ENCODE measurements around the gene CAMKV. TPM values are rescaled to one million over a fixed set of nuclear protein-coding genes. Genes with fewer than 3 reads are reported as not detected.

CAMKV gene
- total and polyA plus RNA-seq, 10 of the 15 experiments (the other 5 are each of a cell fraction or from before 2014, with no cell fraction given), result 0.06 to 0.20 TPM; not detected in 8

GRCh38 chr3:49911124-49911420, 41.4 kb upstream of the CAMKV start:
- no peak for TF ChIP-seq RELA (IDR thresholded peaks at IDR 0.05; ENCODE audit: borderline replicate concordance, partially characterized antibody)
- TF ChIP-seq BCL11A (IDR thresholded peaks at IDR 0.05; ENCODE audit: low read depth, low read length), result no peak
- FAIRE-seq, result no peak
- Histone ChIP-seq H3K4me1 (ENCODE audit: control insufficient read depth, insufficient read depth, low read length) (peaks cover under 1% of the 10 kb centered on the region), H3K79me2 (ENCODE audit: control insufficient read depth, insufficient read depth, low read length) (no peaks in the 10 kb centered on the region), H3K27ac (ENCODE audit: control insufficient read depth, insufficient read depth) (no peak overlapping the region), H4K20me1 (ENCODE audit: control insufficient read depth, insufficient read depth) (no peaks in the 10 kb centered on the region), H3K36me3 (ENCODE audit: control insufficient read depth in 2 of 2, insufficient read depth in 2 of 2, low read length in 1 of 2) (peaks cover 0 to 2% of the 10 kb centered on the region in 2 experiments; a peak in 2 of 4 replicates), H3K9ac (ENCODE audit: control insufficient read depth, insufficient read depth, low read length) (no peak overlapping the region), H3K9me3 (replicated peaks; ENCODE audit: control insufficient read depth, insufficient read depth, low read length) (no peaks in the 10 kb centered on the region), H3K4me3 (no peak overlapping the region), H3K27me3 (replicated peaks in 1 of 2; ENCODE audit: control insufficient read depth in 2 of 2, insufficient read depth in 2 of 2, low read length in 1 of 2) (no peaks in the 10 kb centered on the region), H2AFZ (ENCODE audit: control insufficient read depth, low read depth, low read length) (no peak overlapping the region), H3K4me2 (ENCODE audit: control insufficient read depth, insufficient read depth) (no peak overlapping the region)
- CTCF ChIA-PET, result interaction anchor here (0.6 to 8.4 kb wide), 3 partner anchors 9 to 108 kb away, joined by 3 to 59 read pairs (median 6); partner anchors contain the start of genes INKA1 and MON1A
- DNase-seq (ENCODE audit: low read depth, low spot score), result no peak
- in situ Hi-C loops (cut with MboI) (no loop called here), intact Hi-C loops (cut with micrococcal nuclease; ENCODE audit: unreplicated experiment) (no loop called here)
- no TSS peak for BruUV-seq (replicated peaks)
- ATAC-seq, result no peak
- RAD21 ChIA-PET (ENCODE audit: unreplicated experiment), result interaction anchor here (1.1 kb wide), 1 partner anchor 10 kb away, joined by 3 read pairs; no protein-coding TSS in a partner anchor
- SMC1A ChIA-PET (ENCODE audit: uncharacterized antibody, unreplicated experiment), result interaction anchor here (1.0 kb wide), 1 partner anchor 108 kb away, joined by 3 read pairs; the partner anchor contains the start of gene INKA1
- POLR2A ChIA-PET, result interaction anchor here (1.0 kb wide), 1 partner anchor 8 kb away, joined by 4 read pairs; no protein-coding TSS in a partner anchor
- 100% methylated on average over 2 of the region's 2 CpGs for WGBS (ENCODE audit: insufficient coverage, insufficient replicate concordance, low lambda C conversion rate, missing lambda C conversion rate)

GRCh38 chr3:49910409-49911123, 40.9 kb upstream of the CAMKV start:
- POLR2A ChIA-PET, result interaction anchor here (1.0 kb wide), 1 partner anchor 8 kb away, joined by 4 read pairs; no protein-coding TSS in a partner anchor
- H3K4me2 ChIP-seq (ENCODE audit: control insufficient read depth, insufficient read depth), result no peak overlapping the region
- CTCF ChIA-PET, result interaction anchor here (0.6 to 8.4 kb wide), 3 partner anchors 9 to 107 kb away, joined by 3 to 59 read pairs (median 6); partner anchors contain the start of genes INKA1 and MON1A
- no peaks in the 10 kb centered on the region for H3K27me3 ChIP-seq (replicated peaks in 1 of 2; ENCODE audit: control insufficient read depth in 2 of 2, insufficient read depth in 2 of 2, low read length in 1 of 2)
- H3K36me3 ChIP-seq (ENCODE audit: control insufficient read depth in 2 of 2, insufficient read depth in 2 of 2, low read length in 1 of 2), result peaks cover 0 to 2% of the 10 kb centered on the region in 2 experiments; a peak in 2 of 4 replicates
- H3K9me3 ChIP-seq (replicated peaks; ENCODE audit: control insufficient read depth, insufficient read depth, low read length), result no peaks in the 10 kb centered on the region
- H4K20me1 ChIP-seq (ENCODE audit: control insufficient read depth, insufficient read depth), result no peaks in the 10 kb centered on the region
- DNase-seq (ENCODE audit: low read depth, low spot score) (no peak), ATAC-seq (no peak), FAIRE-seq (no peak)
- SMC1A ChIA-PET (ENCODE audit: uncharacterized antibody, unreplicated experiment), result interaction anchor here (1.0 kb wide), 1 partner anchor 107 kb away, joined by 3 read pairs; the partner anchor contains the start of gene INKA1
- BruUV-seq (replicated peaks), result no TSS peak
- no peak overlapping the region for H3K4me3 ChIP-seq
- RAD21 ChIA-PET (ENCODE audit: unreplicated experiment), result interaction anchor here (1.1 kb wide), 1 partner anchor 9 kb away, joined by 3 read pairs; no protein-coding TSS in a partner anchor
- TF ChIP-seq CBFB (IDR thresholded peaks at IDR 0.05; ENCODE audit: low read depth) (no peak), HDAC6 (IDR thresholded peaks at IDR 0.05; ENCODE audit: unreplicated experiment) (no peak)
- H3K27ac ChIP-seq (ENCODE audit: control insufficient read depth, insufficient read depth), result no peak overlapping the region
- no peak overlapping the region for H3K9ac ChIP-seq (ENCODE audit: control insufficient read depth, insufficient read depth, low read length)
- WGBS (ENCODE audit: insufficient coverage, insufficient replicate concordance, low lambda C conversion rate, missing lambda C conversion rate), result 97% methylated on average over 47 of the region's 48 CpGs
- H3K4me1 ChIP-seq (ENCODE audit: control insufficient read depth, insufficient read depth, low read length), result peaks cover 6% of the 10 kb centered on the region
- H3K79me2 ChIP-seq (ENCODE audit: control insufficient read depth, insufficient read depth, low read length), result no peaks in the 10 kb centered on the region
- in situ Hi-C loops (cut with MboI), result no loop called here
- intact Hi-C loops (cut with micrococcal nuclease; ENCODE audit: unreplicated experiment), result no loop called here
- no peak overlapping the region for H2AFZ ChIP-seq (ENCODE audit: control insufficient read depth, low read depth, low read length)

Measured in GM12878 (cell line).